Measurements from ENCODE around the gene GMPS. TPM values are rescaled to one million over a fixed set of nuclear protein-coding genes. Genes with fewer than 3 reads are reported as not detected.
"Not testable (repeated sequence)": the region's sequence is repeated elsewhere in the genome, so short reads cannot be mapped to it uniquely, and the experiment has no call there.

GMPS gene
- total and polyA plus RNA-seq, 8 donors: 4.6 to 43.7 (median 22.7) TPM

DNA sequence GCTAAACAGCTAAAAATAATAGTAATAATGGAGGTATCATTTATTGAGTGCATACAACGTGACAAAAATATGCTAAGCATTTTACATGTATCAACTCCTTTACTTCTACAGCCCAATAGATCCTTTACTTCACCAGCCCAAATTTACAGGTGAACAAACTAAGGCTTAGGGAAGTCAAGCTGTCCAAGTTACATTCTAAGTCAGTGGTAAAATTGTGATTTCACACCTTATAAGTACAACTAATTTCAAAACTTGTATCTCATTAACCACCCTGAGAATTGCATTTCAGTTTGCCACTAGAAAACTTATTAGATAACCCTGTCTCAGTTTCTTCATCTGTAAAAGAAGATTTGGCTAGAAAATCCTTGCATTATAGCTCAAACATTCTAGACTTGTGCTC is 26.9 kb upstream of the GMPS start:
- DNase-seq: no peak
- TF ChIP-seq POLR2A (IDR thresholded peaks at IDR 0.05) (no peak), POLR2AphosphoS5 (IDR thresholded peaks at IDR 0.05) (no peak), EP300 (IDR thresholded peaks at IDR 0.05) (no peak)
- TF ChIP-seq, protein P1, sequence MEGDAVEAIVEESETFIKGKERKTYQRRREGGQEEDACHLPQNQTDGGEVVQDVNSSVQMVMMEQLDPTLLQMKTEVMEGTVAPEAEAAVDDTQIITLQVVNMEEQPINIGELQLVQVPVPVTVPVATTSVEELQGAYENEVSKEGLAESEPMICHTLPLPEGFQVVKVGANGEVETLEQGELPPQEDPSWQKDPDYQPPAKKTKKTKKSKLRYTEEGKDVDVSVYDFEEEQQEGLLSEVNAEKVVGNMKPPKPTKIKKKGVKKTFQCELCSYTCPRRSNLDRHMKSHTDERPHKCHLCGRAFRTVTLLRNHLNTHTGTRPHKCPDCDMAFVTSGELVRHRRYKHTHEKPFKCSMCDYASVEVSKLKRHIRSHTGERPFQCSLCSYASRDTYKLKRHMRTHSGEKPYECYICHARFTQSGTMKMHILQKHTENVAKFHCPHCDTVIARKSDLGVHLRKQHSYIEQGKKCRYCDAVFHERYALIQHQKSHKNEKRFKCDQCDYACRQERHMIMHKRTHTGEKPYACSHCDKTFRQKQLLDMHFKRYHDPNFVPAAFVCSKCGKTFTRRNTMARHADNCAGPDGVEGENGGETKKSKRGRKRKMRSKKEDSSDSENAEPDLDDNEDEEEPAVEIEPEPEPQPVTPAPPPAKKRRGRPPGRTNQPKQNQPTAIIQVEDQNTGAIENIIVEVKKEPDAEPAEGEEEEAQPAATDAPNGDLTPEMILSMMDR (IDR thresholded peaks at IDR 0.05): no peak
- intact Hi-C loops (cut with DNase I; ENCODE audit: low total_unique reads): no loop called here
- Histone ChIP-seq H3K4me1 (peaks cover 6 to 55% (median 25%) of the 10 kb centered on the region in 4 donors), H3K36me3 (peaks cover 0 to 28% (median 18%) of the 10 kb centered on the region in 4 donors), H3K4me3 (no peak overlapping the region), H3K27me3 (no peaks in the 10 kb centered on the region), H3K9me3 (no peaks in the 10 kb centered on the region), H3K27ac (no peak overlapping the region)
- WGBS, 5 donors: 57 to 77% (median 68%) methylated on average over 1 of the region's 1 CpG

DNA sequence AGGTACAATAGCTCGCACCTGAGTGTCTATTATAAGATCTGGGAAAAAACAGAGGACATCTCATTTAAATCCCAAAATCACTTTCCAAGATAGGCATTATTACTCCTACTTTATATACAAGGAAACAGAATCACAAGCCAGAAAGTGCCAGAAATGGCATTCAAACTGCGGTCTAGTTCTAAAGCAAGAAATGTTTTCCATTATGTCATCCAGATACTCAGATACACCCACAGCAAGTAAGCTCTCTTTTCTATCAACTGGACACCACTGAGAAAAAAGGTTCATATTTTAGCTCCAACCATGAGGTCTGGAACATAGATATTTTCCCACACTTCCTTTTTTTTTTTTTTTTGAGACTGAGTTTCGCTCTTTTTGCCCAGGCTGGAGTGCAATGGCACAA is 24.3 kb upstream of the GMPS start:
- Histone ChIP-seq H3K4me3 (no peak overlapping the region), H3K27ac (no peak overlapping the region), H3K27me3 (no peaks in the 10 kb centered on the region), H3K9me3 (no peaks in the 10 kb centered on the region), H3K36me3 (peaks cover 0 to 20% (median 13%) of the 10 kb centered on the region in 4 donors), H3K4me1 (peaks cover 19 to 81% (median 44%) of the 10 kb centered on the region in 4 donors)
- intact Hi-C loops (cut with DNase I; ENCODE audit: low total_unique reads): no loop called here
- TF ChIP-seq POLR2AphosphoS5 (IDR thresholded peaks at IDR 0.05) (no peak), EP300 (IDR thresholded peaks at IDR 0.05) (no peak), POLR2A (IDR thresholded peaks at IDR 0.05) (no peak)
- TF ChIP-seq, protein P1 (IDR thresholded peaks at IDR 0.05): no peak
- WGBS, 5 donors: 67 to 79% (median 73%) methylated on average over 3 of the region's 3 CpGs
- no peak for DNase-seq

DNA sequence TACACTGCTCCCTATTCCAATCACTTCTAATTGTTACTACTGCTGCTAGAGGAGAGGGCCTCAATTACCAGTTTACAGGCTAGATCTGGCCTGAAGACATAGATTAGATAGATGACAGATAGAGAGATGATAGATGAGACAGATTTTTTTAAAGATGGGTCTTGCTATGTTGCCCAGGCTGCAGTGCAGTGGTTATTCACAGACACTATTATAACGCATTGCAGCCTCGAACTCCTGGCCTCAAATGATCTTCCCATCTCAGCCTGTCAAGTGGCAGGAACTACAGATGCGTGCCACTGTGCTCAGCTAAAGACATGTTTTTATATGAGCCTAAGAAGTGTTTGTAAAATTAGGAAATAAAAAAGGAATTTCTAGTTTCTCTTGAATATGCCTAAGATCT is 22.5 kb upstream of the GMPS start:
- H3K9me3 ChIP-seq: no peaks in the 10 kb centered on the region
- no peaks in the 10 kb centered on the region for H3K27me3 ChIP-seq
- no peak for DNase-seq
- TF ChIP-seq, protein P1 (IDR thresholded peaks at IDR 0.05): no peak
- TF ChIP-seq EP300 (IDR thresholded peaks at IDR 0.05) (no peak), POLR2AphosphoS5 (IDR thresholded peaks at IDR 0.05) (no peak), POLR2A (IDR thresholded peaks at IDR 0.05) (no peak)
- H3K4me3 ChIP-seq: no peak overlapping the region
- H3K27ac ChIP-seq: no peak overlapping the region
- peaks cover 36 to 92% (median 63%) of the 10 kb centered on the region in 4 donors for H3K4me1 ChIP-seq
- H3K36me3 ChIP-seq: peaks cover 0 to 20% (median 13%) of the 10 kb centered on the region in 4 donors
- intact Hi-C loops (cut with DNase I; ENCODE audit: low total_unique reads): no loop called here
- WGBS, 5 donors: 84 to 97% (median 95%) methylated on average over 3 of the region's 3 CpGs

DNA sequence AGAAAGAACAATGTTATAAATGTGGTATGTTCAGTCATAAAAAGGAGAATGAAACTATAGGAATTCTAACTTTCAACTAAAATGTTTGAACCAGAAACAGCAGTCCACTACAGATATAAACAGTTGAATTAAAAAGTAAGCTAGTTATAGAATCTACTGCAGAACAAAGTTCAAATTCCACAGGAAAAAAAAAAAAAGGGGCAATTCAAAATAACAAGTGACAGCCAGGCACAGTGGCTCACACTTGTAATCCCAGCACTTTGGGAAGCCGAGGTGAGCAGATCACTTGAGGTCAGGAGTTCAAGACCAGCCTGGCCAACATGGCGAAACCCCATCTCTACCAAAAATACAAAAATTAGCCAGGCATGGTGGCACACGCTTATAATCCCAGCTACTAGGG is 21.0 kb upstream of the GMPS start:
- H3K27ac ChIP-seq; intact Hi-C loops (cut with DNase I; ENCODE audit: low total_unique reads); H3K27me3 ChIP-seq; DNase-seq; H3K9me3 ChIP-seq: not testable (repeated sequence)
- H3K4me1 ChIP-seq: peaks cover 41 to 91% (median 65%) of the 10 kb centered on the region in 4 donors
- H3K4me3 ChIP-seq: peak overlapping the region in 1 of 4 donors; percentile 14
- H3K36me3 ChIP-seq: peaks cover 0 to 20% (median 13%) of the 10 kb centered on the region in 4 donors
- WGBS, 5 donors: 65 to 83% (median 77%) methylated on average over 3 of the region's 3 CpGs

DNA sequence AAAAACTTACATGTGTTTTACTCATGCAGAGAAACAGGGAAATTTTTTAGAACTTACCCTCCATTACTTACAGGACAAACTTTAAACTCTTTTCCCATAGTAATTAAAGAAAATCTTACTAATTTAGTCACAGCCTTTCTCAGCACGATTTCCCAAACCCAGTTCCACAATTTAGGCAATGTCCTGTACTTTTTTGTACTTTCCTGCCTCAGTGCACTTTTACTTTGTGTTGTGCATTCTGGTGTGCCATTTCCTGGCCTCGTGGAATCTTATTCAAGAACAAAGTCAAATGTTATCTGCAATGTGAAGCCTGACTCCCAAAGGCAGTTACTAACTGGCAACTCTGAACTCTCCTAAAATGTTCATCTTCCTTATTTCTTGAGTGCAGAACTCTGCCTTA is 18.1 kb upstream of the GMPS start:
- intact Hi-C loops (cut with DNase I; ENCODE audit: low total_unique reads): no loop called here
- peak overlapping the region in 1 of 5 donors; percentile 0 for H3K27ac ChIP-seq
- no peak for DNase-seq
- H3K36me3 ChIP-seq: peaks cover 0 to 15% (median 11%) of the 10 kb centered on the region in 4 donors
- 13 to 28% (median 17%) methylated on average over 2 of the region's 2 CpGs for WGBS, 5 donors
- no peaks in the 10 kb centered on the region for H3K9me3 ChIP-seq
- peak overlapping the region; percentile 69 to 97 (median 88) for H3K4me3 ChIP-seq
- TF ChIP-seq, protein P1 (IDR thresholded peaks at IDR 0.05): no peak
- TF ChIP-seq POLR2A (IDR thresholded peaks at IDR 0.05) (no peak), POLR2AphosphoS5 (IDR thresholded peaks at IDR 0.05) (no peak), EP300 (IDR thresholded peaks at IDR 0.05) (no peak)
- H3K4me1 ChIP-seq: peaks cover 39 to 64% (median 55%) of the 10 kb centered on the region in 4 donors
- H3K27me3 ChIP-seq: no peaks in the 10 kb centered on the region
